Raji (cell line): ENCODE results near the gene ITPR3.

Source experiments
- POLR2A ChIP-seq: IDR thresholded peaks from 2 replicates; pipeline ENCODE4 v1.6.1; 2011; ENCODE audit warnings: low read depth, low read length, control low read depth; ENCODE audit not compliant: insufficient read depth

ITPR3 gene

GRCh38 chr6:33638556-33638955 is 17.4 kb downstream of the ITPR3 start:
- no peak for TF ChIP-seq POLR2A

GRCh38 chr6:33639559-33639958 is 18.4 kb downstream of the ITPR3 start:
- no peak for TF ChIP-seq POLR2A

- TF ChIP-seq POLR2A, result no peak
These were observed 19.2 kb downstream of the ITPR3 start for GRCh38 chr6:33640361-33640760.

- TF ChIP-seq POLR2A, result no peak
These were observed 20.0 kb downstream of the ITPR3 start for GRCh38 chr6:33641144-33641543.

- TF ChIP-seq POLR2A, result no peak
These were observed 20.5 kb downstream of the ITPR3 start for GRCh38 chr6:33641602-33642001.

GRCh38 chr6:33642897-33643296 is 21.8 kb downstream of the ITPR3 start:
- TF ChIP-seq POLR2A, result no peak

GRCh38 chr6:33651403-33651802 is 30.3 kb downstream of the ITPR3 start:
- TF ChIP-seq POLR2A, result no peak

- TF ChIP-seq POLR2A, result no peak
These were observed 30.9 kb downstream of the ITPR3 start for GRCh38 chr6:33652002-33652401.

- TF ChIP-seq POLR2A, result no peak
These were observed 33.9 kb downstream of the ITPR3 start for GRCh38 chr6:33654831-33655554.

GRCh38 chr6:33656844-33657243 is 35.7 kb downstream of the ITPR3 start:
- no peak for TF ChIP-seq POLR2A

GRCh38 chr6:33658982-33659689 is 38.0 kb downstream of the ITPR3 start:
- TF ChIP-seq POLR2A, result no peak

- no peak for TF ChIP-seq POLR2A
These were observed 38.9 kb downstream of the ITPR3 start for GRCh38 chr6:33659986-33660385.

GRCh38 chr6:33661106-33661838 is 40.1 kb downstream of the ITPR3 start:
- TF ChIP-seq POLR2A, result no peak

GRCh38 chr6:33662318-33662717 is 41.2 kb downstream of the ITPR3 start:
- no peak for TF ChIP-seq POLR2A

GRCh38 chr6:33663028-33663427 is 41.9 kb downstream of the ITPR3 start:
- TF ChIP-seq POLR2A, result no peak
